NT2/D1 (cell line): ENCODE measurements around the gene CATSPERZ.

Source experiments
- SUZ12 ChIP-seq: IDR thresholded peaks from 2 replicates; pipeline ENCODE4 v1.6.1; 2011; ENCODE audit not compliant: insufficient read length, insufficient read depth; ENCODE audit errors: extremely low read depth
- YY1 ChIP-seq: IDR thresholded peaks from 2 replicates; pipeline ENCODE4 v1.6.1; 2011; ENCODE audit not compliant: insufficient read length, insufficient read depth
- ZNF274 ChIP-seq: IDR thresholded peaks from 2 replicates; pipeline ENCODE4 v1.6.1; 2011; ENCODE audit warnings: mild to moderate bottlenecking, low read depth, low read length

GRCh38 chr11:64251016-64251752, 49.0 kb upstream of the CATSPERZ start, which contains the start of gene PLCB3:
- TF ChIP-seq YY1 (no peak), SUZ12 (no peak), ZNF274 (no peak)
